Activated B cell treated with CpG ODN at 0.5 μM for 24 hours (primary cell): ENCODE data around the gene ZKSCAN8. TPM values are rescaled to one million over a fixed set of nuclear protein-coding genes. Genes with fewer than 3 reads are reported as not detected.

Experiments
- ATAC-seq: fragments of 200-7000 bp; cut with Tn5 transposase; one replicate; pipeline ENCODE4 v1.10.0; 2021; ENCODE audit warnings: low read depth, mild to moderate bottlenecking, moderate library complexity
- CTCF ChIA-PET: fragments of 350-600 bp; sonication (Branson Sonifier 250); formaldehyde crosslinking; loops from one replicate; lab custom pipeline; 2021; ENCODE audit warnings: antibody characterized with exemption; lab: Charles Lee
- POLR2A ChIA-PET: fragments of 350-600 bp; sonication (Branson Sonifier 250); formaldehyde crosslinking; loops from one replicate; lab custom pipeline; 2021; ENCODE audit warnings: antibody characterized with exemption; lab: Charles Lee
- DNase-seq: peaks from one replicate; pipeline ENCODE4 v3.0.0; 2022
- H3K27ac Mint-ChIP-seq: one replicate; pipeline ENCODE4 v1.8.0; 2020; ENCODE audit warnings: mixed read lengths
- H3K27me3 Mint-ChIP-seq: one replicate; pipeline ENCODE4 v1.8.0; 2021; ENCODE audit warnings: mixed read lengths
- H3K36me3 Mint-ChIP-seq: one replicate; pipeline ENCODE4 v1.8.0; 2021; ENCODE audit warnings: low read depth, mixed read lengths
- H3K4me1 Mint-ChIP-seq: one replicate; pipeline ENCODE4 v1.8.0; 2021; ENCODE audit warnings: mixed read lengths
- H3K4me3 Mint-ChIP-seq: one replicate; pipeline ENCODE4 v1.8.0; 2020; ENCODE audit warnings: mild to moderate bottlenecking, mixed read lengths
- H3K9me3 Mint-ChIP-seq: one replicate; pipeline ENCODE4 v1.8.0; 2020; ENCODE audit warnings: mixed read lengths
- intact Hi-C: fragments of 100-400 bp; cut with micrococcal nuclease; formaldehyde crosslinking; loops from one replicate; pipeline ENCODE4 v1.15.1; 2024
- total RNA-seq: library from RNA; stranded (reverse); gene quantifications from 2 replicates; pipeline ENCODE4 v1.2.3, GENCODE V29; 2022
- TF ChIP-seq, protein P1 (sequence below): fragments of 200-600 bp; IDR thresholded peaks from one replicate; pipeline ENCODE4 v1.8.0; 2022; ENCODE audit warnings: antibody characterized with exemption, mild to moderate bottlenecking

ZKSCAN8 gene
- total RNA-seq, 1 donor from 2014 or later: 40.2 TPM

DNA sequence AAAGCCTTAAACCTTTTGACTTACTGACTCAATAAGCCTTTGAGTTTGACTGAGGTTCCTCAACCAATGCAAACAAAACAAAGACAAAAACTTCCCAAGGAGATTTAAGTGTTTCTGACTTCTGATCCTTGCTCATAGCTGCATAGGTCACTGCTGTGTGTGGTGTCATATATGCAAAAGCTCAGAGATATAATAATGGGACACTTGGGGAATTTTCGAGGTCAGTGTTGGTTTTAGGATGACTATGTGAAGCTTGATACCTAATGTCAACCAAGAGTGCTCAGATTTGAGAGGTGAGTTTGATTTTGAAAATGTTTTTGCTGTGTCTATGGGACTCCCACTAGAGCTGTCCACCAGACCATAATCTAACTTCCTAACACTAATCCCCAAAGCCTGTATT lies 26.2 kb downstream of the ZKSCAN8 start:
- no peaks in the 10 kb centered on the region for H3K4me1 Mint-ChIP-seq
- ChIA-PET CTCF (no interaction called here), POLR2A (no interaction called here)
- H3K9me3 Mint-ChIP-seq: no peaks in the 10 kb centered on the region
- intact Hi-C loops: no loop called here
- no peaks in the 10 kb centered on the region for H3K36me3 Mint-ChIP-seq
- TF ChIP-seq, protein P1, sequence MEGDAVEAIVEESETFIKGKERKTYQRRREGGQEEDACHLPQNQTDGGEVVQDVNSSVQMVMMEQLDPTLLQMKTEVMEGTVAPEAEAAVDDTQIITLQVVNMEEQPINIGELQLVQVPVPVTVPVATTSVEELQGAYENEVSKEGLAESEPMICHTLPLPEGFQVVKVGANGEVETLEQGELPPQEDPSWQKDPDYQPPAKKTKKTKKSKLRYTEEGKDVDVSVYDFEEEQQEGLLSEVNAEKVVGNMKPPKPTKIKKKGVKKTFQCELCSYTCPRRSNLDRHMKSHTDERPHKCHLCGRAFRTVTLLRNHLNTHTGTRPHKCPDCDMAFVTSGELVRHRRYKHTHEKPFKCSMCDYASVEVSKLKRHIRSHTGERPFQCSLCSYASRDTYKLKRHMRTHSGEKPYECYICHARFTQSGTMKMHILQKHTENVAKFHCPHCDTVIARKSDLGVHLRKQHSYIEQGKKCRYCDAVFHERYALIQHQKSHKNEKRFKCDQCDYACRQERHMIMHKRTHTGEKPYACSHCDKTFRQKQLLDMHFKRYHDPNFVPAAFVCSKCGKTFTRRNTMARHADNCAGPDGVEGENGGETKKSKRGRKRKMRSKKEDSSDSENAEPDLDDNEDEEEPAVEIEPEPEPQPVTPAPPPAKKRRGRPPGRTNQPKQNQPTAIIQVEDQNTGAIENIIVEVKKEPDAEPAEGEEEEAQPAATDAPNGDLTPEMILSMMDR: no peak
- H3K4me3 Mint-ChIP-seq: no peak overlapping the region
- DNase-seq (no peak), ATAC-seq (no peak)
- H3K27me3 Mint-ChIP-seq: no peaks in the 10 kb centered on the region
- no peak overlapping the region for H3K27ac Mint-ChIP-seq

GRCh38 chr6:28171271-28171670 lies 29.6 kb downstream of the ZKSCAN8 start:
- ATAC-seq (no peak), DNase-seq (no peak)
- CTCF ChIA-PET: no interaction called here
- intact Hi-C loops: no loop called here
- H3K36me3 Mint-ChIP-seq: no peaks in the 10 kb centered on the region
- POLR2A ChIA-PET: no interaction called here
- no peak overlapping the region for H3K4me3 Mint-ChIP-seq
- TF ChIP-seq, protein P1: no peak
- H3K9me3 Mint-ChIP-seq: no peaks in the 10 kb centered on the region
- no peak overlapping the region for H3K27ac Mint-ChIP-seq
- no peaks in the 10 kb centered on the region for H3K4me1 Mint-ChIP-seq
- H3K27me3 Mint-ChIP-seq: peaks cover 12% of the 10 kb centered on the region

GRCh38 chr6:28172006-28172405 lies 30.3 kb downstream of the ZKSCAN8 start:
- ChIA-PET CTCF (no interaction called here), POLR2A (no interaction called here)
- DNase-seq: no peak

GRCh38 chr6:28176373-28176772 lies 34.7 kb downstream of the ZKSCAN8 start:
- no peak for ATAC-seq
- TF ChIP-seq, protein P1: no peak
- no peak overlapping the region for H3K27ac Mint-ChIP-seq
- H3K4me3 Mint-ChIP-seq: no peak overlapping the region
- ChIA-PET POLR2A (no interaction called here), CTCF (no interaction called here)
- intact Hi-C loops: no loop called here
- no peaks in the 10 kb centered on the region for H3K36me3 Mint-ChIP-seq
- peaks cover 38% of the 10 kb centered on the region for H3K27me3 Mint-ChIP-seq
- no peak for DNase-seq
- H3K9me3 Mint-ChIP-seq: peaks cover 4% of the 10 kb centered on the region
- no peaks in the 10 kb centered on the region for H3K4me1 Mint-ChIP-seq

More at GRCh38 chr6:28172006-28172405, 30.3 kb downstream of the ZKSCAN8 start:
- Mint-ChIP-seq H3K36me3 (no peaks in the 10 kb centered on the region), H3K27me3 (peaks cover 15% of the 10 kb centered on the region), H3K4me1 (no peaks in the 10 kb centered on the region), H3K4me3 (no peak overlapping the region), H3K27ac (no peak overlapping the region), H3K9me3 (peaks cover 2% of the 10 kb centered on the region)
- intact Hi-C loops: no loop called here
- no peak for ATAC-seq
- TF ChIP-seq, protein P1: no peak

DNA sequence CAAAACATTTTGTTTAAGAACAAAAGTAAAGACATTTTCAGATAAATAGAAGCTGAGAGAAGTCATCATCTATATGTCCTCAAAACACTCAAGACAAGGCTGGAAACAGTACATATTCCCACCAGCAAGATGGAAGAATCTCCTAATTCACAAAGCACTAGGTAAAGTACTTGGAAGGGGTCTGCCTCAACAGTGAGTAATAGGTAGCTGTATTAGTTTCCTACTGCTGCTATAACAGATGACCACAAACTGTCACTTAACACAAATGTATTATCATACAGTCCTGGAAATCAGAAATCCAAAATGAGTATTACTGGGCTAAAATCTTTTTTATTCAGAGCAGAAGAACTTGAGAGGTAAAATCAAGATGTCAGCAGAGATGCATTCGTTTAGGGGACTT lies 40.6 kb downstream of the ZKSCAN8 start:
- H3K4me3 Mint-ChIP-seq: no peak overlapping the region
- DNase-seq (no peak), ATAC-seq (no peak)
- H3K27ac Mint-ChIP-seq: no peak overlapping the region
- ChIA-PET CTCF (no interaction called here), POLR2A (no interaction called here)
- H3K27me3 Mint-ChIP-seq: peaks cover 24% of the 10 kb centered on the region
- intact Hi-C loops: no loop called here
- TF ChIP-seq, protein P1: no peak
- H3K4me1 Mint-ChIP-seq: no peaks in the 10 kb centered on the region
- H3K36me3 Mint-ChIP-seq: no peaks in the 10 kb centered on the region
- peaks cover 26% of the 10 kb centered on the region for H3K9me3 Mint-ChIP-seq
